Measurements from ENCODE around the gene TPSG1.

The TPSG1 gene

GRCh38 chr16:1265826-1266225, 40.8 kb upstream of the TPSG1 start:
- H3K9me3 Mint-ChIP-seq, result peaks cover 14% of the 10 kb centered on the region
- no peak for DNase-seq
- no peaks in the 10 kb centered on the region for H3K4me1 Mint-ChIP-seq
- TF ChIP-seq CTCF (IDR thresholded peaks at IDR 0.05), result no peak
- no peak overlapping the region for H3K27ac Mint-ChIP-seq
- no peak overlapping the region for H3K4me3 Mint-ChIP-seq
- peaks cover 63% of the 10 kb centered on the region for H3K27me3 Mint-ChIP-seq (ENCODE audit: low read depth, poor library complexity)
- no peaks in the 10 kb centered on the region for H3K36me3 Mint-ChIP-seq (ENCODE audit: low read depth)

- no peak overlapping the region for H3K4me3 Mint-ChIP-seq
- peaks cover 63% of the 10 kb centered on the region for H3K27me3 Mint-ChIP-seq (ENCODE audit: low read depth, poor library complexity)
- H3K4me1 Mint-ChIP-seq, result peaks cover 4% of the 10 kb centered on the region
- TF ChIP-seq CTCF (IDR thresholded peaks at IDR 0.05), result no peak
- no peak for DNase-seq
- no peak overlapping the region for H3K27ac Mint-ChIP-seq
- peaks cover 14% of the 10 kb centered on the region for H3K9me3 Mint-ChIP-seq
- no peaks in the 10 kb centered on the region for H3K36me3 Mint-ChIP-seq (ENCODE audit: low read depth)
Measured at GRCh38 chr16:1265090-1265630, 40.1 kb upstream of the TPSG1 start.

- Mint-ChIP-seq H3K9me3 (peaks cover 14% of the 10 kb centered on the region), H3K27ac (no peak overlapping the region), H3K4me3 (no peak overlapping the region), H3K36me3 (ENCODE audit: low read depth) (no peaks in the 10 kb centered on the region), H3K27me3 (ENCODE audit: low read depth, poor library complexity) (peaks cover 63% of the 10 kb centered on the region), H3K4me1 (peaks cover 4% of the 10 kb centered on the region)
- no peak for DNase-seq
- no peak for TF ChIP-seq CTCF (IDR thresholded peaks at IDR 0.05)
Measured at GRCh38 chr16:1264345-1265089, 39.4 kb upstream of the TPSG1 start.

GRCh38 chr16:1263591-1264344, 38.7 kb upstream of the TPSG1 start:
- Mint-ChIP-seq H3K4me3 (no peak overlapping the region), H3K36me3 (ENCODE audit: low read depth) (no peaks in the 10 kb centered on the region), H3K9me3 (peaks cover 14% of the 10 kb centered on the region), H3K4me1 (peaks cover 9% of the 10 kb centered on the region), H3K27me3 (ENCODE audit: low read depth, poor library complexity) (peaks cover 65% of the 10 kb centered on the region), H3K27ac (no peak overlapping the region)
- TF ChIP-seq CTCF (IDR thresholded peaks at IDR 0.05), result no peak
- DNase-seq, result no peak

DNA sequence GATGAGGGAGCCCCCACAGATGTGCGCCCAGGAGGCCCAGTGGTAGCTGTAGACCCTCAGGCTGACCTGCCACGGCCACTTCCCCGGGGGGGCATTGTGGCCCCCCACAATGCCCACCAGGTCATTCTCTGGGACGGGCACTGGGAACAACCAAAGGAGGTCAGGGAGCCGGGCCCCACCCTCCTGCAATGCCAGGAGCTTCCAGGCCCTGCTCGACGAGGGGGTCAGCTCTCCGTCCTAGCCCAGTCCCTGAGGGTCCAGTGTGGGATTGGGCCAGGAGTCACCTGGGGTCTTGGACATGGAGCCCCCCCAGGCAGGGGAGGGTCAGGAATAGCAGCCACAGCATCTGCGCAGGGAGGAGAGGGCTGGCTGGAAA, 37.8 kb upstream of the TPSG1 start:
- Mint-ChIP-seq H3K4me1 (peaks cover 10% of the 10 kb centered on the region), H3K9me3 (peaks cover 14% of the 10 kb centered on the region), H3K27me3 (ENCODE audit: low read depth, poor library complexity) (peaks cover 70% of the 10 kb centered on the region), H3K4me3 (no peak overlapping the region), H3K36me3 (ENCODE audit: low read depth) (no peaks in the 10 kb centered on the region), H3K27ac (no peak overlapping the region)
- TF ChIP-seq CTCF (IDR thresholded peaks at IDR 0.05), result no peak
- no peak for DNase-seq
